A549 (cell line): Measurements from ENCODE around the gene SLC38A11. TPM values are rescaled to one million over a fixed set of nuclear protein-coding genes. Genes with fewer than 3 reads are reported as not detected.
"Not testable (repeated sequence)": the region's sequence is repeated elsewhere in the genome, so short reads cannot be mapped to it uniquely, and the experiment has no call there.

Experiments used
- ATAC-seq, 2 experiments: fragments of 200-7000 bp in 1 of 2; fragments of >200 bp in 1 of 2; cut with Nextera tagmentation in 1 of 2; cut with Tn5 transposase in 1 of 2; 3 replicates each; pipeline versions ENCODE4 v1.8.0 to v1.9.1; 2018 to 2020; ENCODE audit warnings: mild to moderate bottlenecking in 1 of 2, moderate library complexity in 1 of 2
- CTCF ChIA-PET: fragments of 300-600 bp; sonication (Branson Sonifier 250); formaldehyde crosslinking; extraction: SDS; loops from one replicate; lab custom pipeline; 2021; ENCODE audit warnings: antibody characterized with exemption, inconsistent platforms; lab: Yijun Ruan, JAX
- POLR2A ChIA-PET: fragments of 350-600 bp; formaldehyde crosslinking; extraction: SDS; loops from one replicate; lab custom pipeline; 2021; ENCODE audit warnings: antibody characterized with exemption, inconsistent platforms; lab: Yijun Ruan, JAX
- DNase-seq, 2 experiments: peaks; one replicate each; pipeline versions ENCODE4 v3.0.0 to v3.0.0-alpha.2; 2011 to 2016; ENCODE audit warnings: low read depth in 1 of 2, low spot score in 1 of 2
- FAIRE-seq: peaks from 2 replicates; lab custom pipeline; 2011; peaks lifted over from hg19 to GRCh38; lab: Jason Lieb, UNC
- H3K27ac ChIP-seq, 2 experiments: fragments of >200 bp; sonication (Bioruptor Twin); formaldehyde crosslinking; 3 replicates each; pipeline ENCODE4 v1.5.1; 2016 to 2017
- H3K4me1 ChIP-seq: fragments of >200 bp; sonication (Bioruptor Twin); formaldehyde crosslinking; 3 replicates; pipeline ENCODE4 v1.6.1; 2016
- H3K4me2 ChIP-seq: fragments of >200 bp; sonication (Bioruptor Twin); formaldehyde crosslinking; 3 replicates; pipeline ENCODE4 v1.6.1; 2016
- H3K4me3 ChIP-seq: fragments of >200 bp; sonication (Bioruptor Twin); formaldehyde crosslinking; 3 replicates; pipeline ENCODE4 v1.5.1; 2016
- H3K9me3 ChIP-seq: fragments of >200 bp; sonication (Bioruptor Twin); formaldehyde crosslinking; 3 replicates; pipeline ENCODE4 v1.6.1; 2016
- BHLHE40 ChIP-seq: IDR thresholded peaks from 2 replicates; pipeline ENCODE4 v1.6.1; 2012; ENCODE audit warnings: low read depth, low read length, inconsistent platforms
- CHD4 ChIP-seq: fragments of 200-600 bp; sonication (generic); IDR thresholded peaks from 2 replicates; pipeline ENCODE4 v1.6.1; 2016; ENCODE audit warnings: antibody characterized with exemption, mild to moderate bottlenecking, borderline replicate concordance
- ESRRA ChIP-seq: fragments of 150-350 bp; IDR thresholded peaks from 2 replicates; pipeline ENCODE4 v1.6.1; 2014; ENCODE audit warnings: mild to moderate bottlenecking, low read length, borderline replicate concordance
- GATA3 ChIP-seq: IDR thresholded peaks from 2 replicates; pipeline ENCODE4 v1.6.1; 2012; ENCODE audit warnings: borderline replicate concordance
- HOXA7 ChIP-seq: fragments of 250-450 bp; sonication (Bioruptor Pico); IDR thresholded peaks from 2 replicates; pipeline ENCODE4 v1.5.0; 2020; ENCODE audit warnings: mild to moderate bottlenecking, moderate library complexity
- JUN ChIP-seq, 2 experiments: fragments of >200 bp; sonication (Bioruptor Twin); formaldehyde crosslinking; IDR thresholded peaks; 2 replicates in 1 of 2; 3 replicates in 1 of 2; pipeline ENCODE4 v1.6.1; 2016 to 2017
- MAFK ChIP-seq: fragments of 450-650 bp; IDR thresholded peaks from 2 replicates; pipeline ENCODE4 v1.6.1; 2014; ENCODE audit not compliant: partially characterized antibody
- MAZ ChIP-seq: fragments of 150-350 bp; IDR thresholded peaks from 2 replicates; pipeline ENCODE4 v1.6.1; 2014; ENCODE audit warnings: antibody characterized with exemption, low read depth, low read length, borderline replicate concordance
- NFE2L2 ChIP-seq: fragments of 150-350 bp; conservative IDR thresholded peaks from 2 replicates; pipeline ENCODE4 v1.6.1; 2014; ENCODE audit warnings: low read length
- PHF8 ChIP-seq: fragments of 200-600 bp; sonication (generic); IDR thresholded peaks from 2 replicates; pipeline ENCODE4 v1.6.1; 2016; ENCODE audit warnings: low read depth, mild to moderate bottlenecking, antibody characterized with exemption, moderate library complexity, borderline replicate concordance
- POLR2A ChIP-seq: IDR thresholded peaks from 2 replicates; pipeline ENCODE4 v1.6.1; 2012; ENCODE audit warnings: mild to moderate bottlenecking, low read length
- RAD21 ChIP-seq, 2 experiments: fragments of >200 bp in 1 of 2; sonication (Bioruptor Twin) in 1 of 2; formaldehyde crosslinking in 1 of 2; IDR thresholded peaks in 1 of 2; conservative IDR thresholded peaks in 1 of 2; 2 replicates in 1 of 2; 3 replicates in 1 of 2; pipeline ENCODE4 v1.6.1; 2012 to 2018; ENCODE audit warnings: inconsistent platforms in 1 of 2
- RARB ChIP-seq: fragments of 250-450 bp; sonication (Bioruptor Pico); IDR thresholded peaks from 2 replicates; pipeline ENCODE4 v1.8.0; 2021; ENCODE audit warnings: mild to moderate bottlenecking, moderate library complexity
- SMC3 ChIP-seq: fragments of >200 bp; sonication (Bioruptor Twin); formaldehyde crosslinking; IDR thresholded peaks from 3 replicates; pipeline ENCODE4 v1.6.1; 2018; ENCODE audit warnings: inconsistent platforms
- TP53 ChIP-seq: fragments of 250-450 bp; sonication (Bioruptor Pico); IDR thresholded peaks from 2 replicates; pipeline ENCODE4 v1.5.0; 2021; ENCODE audit warnings: mild to moderate bottlenecking, moderate library complexity
- ZC3H11A ChIP-seq: fragments of 450-650 bp; IDR thresholded peaks from 2 replicates; pipeline ENCODE4 v1.6.1; 2014; ENCODE audit warnings: antibody characterized with exemption, mild to moderate bottlenecking
- ZFP36 ChIP-seq: fragments of 450-650 bp; IDR thresholded peaks from 2 replicates; pipeline ENCODE4 v1.6.1; 2014; ENCODE audit warnings: borderline replicate concordance; ENCODE audit not compliant: partially characterized antibody
- WGBS: methylation state at CpG from one replicate; pipeline ENCODE4 v1.1.6; 2017; ENCODE audit errors: missing lambda C conversion rate; 5-methylcytosine and 5-hydroxymethylcytosine counted together
- polyA plus RNA-seq, 4 experiments: library from polyadenylated mRNA; depleted of rRNA in 3 of 4; stranded (reverse); fragments of >200 nt; fragmentation: RNase III in 1 of 4; extraction: RNeasy Plus Mini Kit Qiagen cat#74134 plus additional on column Dnase treatment in 1 of 4; gene quantifications; 2 replicates in 3 of 4; 3 replicates in 1 of 4; pipeline ENCODE4 v1.2.3, GENCODE V29; 2011 to 2017
- TF ChIP-seq, protein P1 (sequence below): fragments of 250-450 bp; sonication (Bioruptor Pico); IDR thresholded peaks from 2 replicates; pipeline ENCODE4 v1.5.0; 2021; ENCODE audit warnings: mild to moderate bottlenecking, moderate library complexity, borderline replicate concordance
- TF ChIP-seq, protein P2 (sequence below): fragments of 200-600 bp; sonication (generic); IDR thresholded peaks from 2 replicates; pipeline ENCODE4 v1.6.1; 2016; ENCODE audit warnings: antibody characterized with exemption, mild to moderate bottlenecking, moderate library complexity
- TF ChIP-seq, protein P3 (sequence below): IDR thresholded peaks from 2 replicates; pipeline ENCODE4 v1.6.1; 2012
- TF ChIP-seq, protein P4 (sequence below): fragments of 150-350 bp; IDR thresholded peaks from 2 replicates; pipeline ENCODE4 v1.6.1; 2014; ENCODE audit warnings: low read depth, mild to moderate bottlenecking, low read length
- TF ChIP-seq, protein P5 (sequence below): IDR thresholded peaks from 2 replicates; pipeline ENCODE4 v1.6.1; 2012; ENCODE audit warnings: low read depth, borderline replicate concordance
- TF ChIP-seq, protein P6 (sequence below): fragments of 250-450 bp; sonication (Bioruptor Pico); IDR thresholded peaks from 2 replicates; pipeline ENCODE4 v1.5.0; 2020; ENCODE audit warnings: low read depth, mild to moderate bottlenecking, moderate library complexity

Gene SLC38A11
- polyA plus RNA-seq, 2 of the 4 experiments (the other 2 are of a cell fraction): 0.05 to 0.22 TPM

DNA sequence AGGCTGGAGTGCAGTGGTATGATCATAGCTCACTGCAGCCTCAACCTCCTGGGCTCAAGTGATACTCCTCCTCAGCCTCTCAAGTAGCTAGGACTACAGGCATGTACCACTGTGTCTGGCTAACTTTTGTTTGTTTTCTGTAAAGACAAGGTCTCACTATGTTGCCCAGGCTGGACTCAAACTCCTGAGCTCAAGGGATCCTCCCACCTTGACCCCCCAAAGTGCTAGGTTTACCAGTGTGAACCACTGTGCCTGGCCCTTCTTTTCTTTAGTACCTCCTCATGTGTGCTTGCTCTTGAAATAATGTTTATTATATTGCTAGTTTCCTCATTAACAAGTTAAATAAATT lies 94.7 kb downstream of the SLC38A11 start:
- ChIA-PET CTCF (interaction anchor here (1.7 kb wide), 1 partner anchor 19 kb away, joined by 6 read pairs; the partner anchor contains the start of gene COBLL1), POLR2A (no interaction called here)
- Histone ChIP-seq H3K4me2 (no peak overlapping the region), H3K4me1 (no peaks in the 10 kb centered on the region), H3K9me3 (no peaks in the 10 kb centered on the region)
- no peak for ATAC-seq
- TF ChIP-seq SMC3 (no peak), CHD4 (no peak), ESRRA (no peak), BHLHE40 (no peak), TP53 (no peak), HOXA7 (no peak), POLR2A (no peak), ZFP36 (no peak), NFE2L2 (no peak), RARB (CRISPR knock-in tag) (no peak), RAD21 (conservative IDR thresholded peaks at IDR 0.05 in 1 of 2, IDR thresholded peaks at IDR 0.05 in 1 of 2) (no peak), MAZ (no peak)
- TF ChIP-seq, protein P1, sequence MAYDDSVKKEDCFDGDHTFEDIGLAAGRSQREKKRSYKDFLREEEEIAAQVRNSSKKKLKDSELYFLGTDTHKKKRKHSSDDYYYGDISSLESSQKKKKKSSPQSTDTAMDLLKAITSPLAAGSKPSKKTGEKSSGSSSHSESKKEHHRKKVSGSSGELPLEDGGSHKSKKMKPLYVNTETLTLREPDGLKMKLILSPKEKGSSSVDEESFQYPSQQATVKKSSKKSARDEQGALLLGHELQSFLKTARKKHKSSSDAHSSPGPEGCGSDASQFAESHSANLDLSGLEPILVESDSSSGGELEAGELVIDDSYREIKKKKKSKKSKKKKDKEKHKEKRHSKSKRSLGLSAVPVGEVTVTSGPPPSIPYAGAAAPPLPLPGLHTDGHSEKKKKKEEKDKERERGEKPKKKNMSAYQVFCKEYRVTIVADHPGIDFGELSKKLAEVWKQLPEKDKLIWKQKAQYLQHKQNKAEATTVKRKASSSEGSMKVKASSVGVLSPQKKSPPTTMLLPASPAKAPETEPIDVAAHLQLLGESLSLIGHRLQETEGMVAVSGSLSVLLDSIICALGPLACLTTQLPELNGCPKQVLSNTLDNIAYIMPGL (CRISPR knock-in tag): no peak
- TF ChIP-seq, protein P2, sequence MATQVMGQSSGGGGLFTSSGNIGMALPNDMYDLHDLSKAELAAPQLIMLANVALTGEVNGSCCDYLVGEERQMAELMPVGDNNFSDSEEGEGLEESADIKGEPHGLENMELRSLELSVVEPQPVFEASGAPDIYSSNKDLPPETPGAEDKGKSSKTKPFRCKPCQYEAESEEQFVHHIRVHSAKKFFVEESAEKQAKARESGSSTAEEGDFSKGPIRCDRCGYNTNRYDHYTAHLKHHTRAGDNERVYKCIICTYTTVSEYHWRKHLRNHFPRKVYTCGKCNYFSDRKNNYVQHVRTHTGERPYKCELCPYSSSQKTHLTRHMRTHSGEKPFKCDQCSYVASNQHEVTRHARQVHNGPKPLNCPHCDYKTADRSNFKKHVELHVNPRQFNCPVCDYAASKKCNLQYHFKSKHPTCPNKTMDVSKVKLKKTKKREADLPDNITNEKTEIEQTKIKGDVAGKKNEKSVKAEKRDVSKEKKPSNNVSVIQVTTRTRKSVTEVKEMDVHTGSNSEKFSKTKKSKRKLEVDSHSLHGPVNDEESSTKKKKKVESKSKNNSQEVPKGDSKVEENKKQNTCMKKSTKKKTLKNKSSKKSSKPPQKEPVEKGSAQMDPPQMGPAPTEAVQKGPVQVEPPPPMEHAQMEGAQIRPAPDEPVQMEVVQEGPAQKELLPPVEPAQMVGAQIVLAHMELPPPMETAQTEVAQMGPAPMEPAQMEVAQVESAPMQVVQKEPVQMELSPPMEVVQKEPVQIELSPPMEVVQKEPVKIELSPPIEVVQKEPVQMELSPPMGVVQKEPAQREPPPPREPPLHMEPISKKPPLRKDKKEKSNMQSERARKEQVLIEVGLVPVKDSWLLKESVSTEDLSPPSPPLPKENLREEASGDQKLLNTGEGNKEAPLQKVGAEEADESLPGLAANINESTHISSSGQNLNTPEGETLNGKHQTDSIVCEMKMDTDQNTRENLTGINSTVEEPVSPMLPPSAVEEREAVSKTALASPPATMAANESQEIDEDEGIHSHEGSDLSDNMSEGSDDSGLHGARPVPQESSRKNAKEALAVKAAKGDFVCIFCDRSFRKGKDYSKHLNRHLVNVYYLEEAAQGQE: no peak
- TF ChIP-seq, all 56 proteins: peak for 0
- FAIRE-seq (no peak), DNase-seq (no peak)
- H3K27ac ChIP-seq: no peak overlapping the region
- H3K4me3 ChIP-seq: no peak overlapping the region

DNA sequence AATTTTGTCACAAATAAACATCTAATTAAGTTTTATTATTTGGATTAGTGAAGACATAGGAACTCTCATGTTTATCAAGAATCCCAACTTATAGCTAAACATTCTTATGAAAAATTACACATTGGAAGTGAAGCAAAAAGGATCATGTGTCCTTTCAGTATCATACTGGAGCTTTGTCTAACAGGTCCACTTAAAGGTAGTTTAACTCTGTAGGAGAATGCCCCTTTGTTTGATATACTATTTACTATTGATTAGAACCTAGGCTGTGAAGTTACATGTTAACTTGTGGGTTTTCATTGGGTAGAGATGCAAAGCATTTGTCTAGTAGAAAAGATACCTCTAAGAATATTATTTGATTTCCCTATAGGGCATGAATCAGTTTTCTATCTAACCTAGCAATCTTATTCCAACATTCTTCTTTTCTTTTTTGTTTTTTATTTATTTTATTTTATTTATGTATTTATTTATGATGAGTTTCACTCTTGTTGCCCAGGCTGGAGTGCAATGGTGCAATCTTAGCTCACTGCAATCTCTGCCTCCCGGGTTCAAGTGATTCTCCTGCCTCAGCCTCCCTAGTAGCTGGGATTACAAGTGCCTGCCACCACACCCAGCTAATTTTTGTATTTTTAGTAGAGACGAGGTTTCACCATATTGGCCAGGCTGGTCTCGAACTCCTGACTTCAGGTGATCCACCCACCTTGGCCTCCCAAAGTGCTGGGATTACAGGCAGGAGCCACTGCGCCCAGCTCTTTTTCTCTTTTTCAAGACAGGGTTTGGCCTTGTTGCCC lies 95.2 kb downstream of the SLC38A11 start:
- H3K4me2 ChIP-seq, H3K27ac ChIP-seq, H3K9me3 ChIP-seq, POLR2A ChIA-PET, H3K4me1 ChIP-seq, ATAC-seq, H3K4me3 ChIP-seq, DNase-seq, FAIRE-seq: not testable (repeated sequence)
- WGBS: 75% methylated on average over 4 of the region's 4 CpGs
- CTCF ChIA-PET: interaction anchor here (1.6 to 1.8 kb wide), 3 partner anchors 18 to 53 kb away, joined by 5 to 12 read pairs (median 6); partner anchors contain the start of gene COBLL1

DNA sequence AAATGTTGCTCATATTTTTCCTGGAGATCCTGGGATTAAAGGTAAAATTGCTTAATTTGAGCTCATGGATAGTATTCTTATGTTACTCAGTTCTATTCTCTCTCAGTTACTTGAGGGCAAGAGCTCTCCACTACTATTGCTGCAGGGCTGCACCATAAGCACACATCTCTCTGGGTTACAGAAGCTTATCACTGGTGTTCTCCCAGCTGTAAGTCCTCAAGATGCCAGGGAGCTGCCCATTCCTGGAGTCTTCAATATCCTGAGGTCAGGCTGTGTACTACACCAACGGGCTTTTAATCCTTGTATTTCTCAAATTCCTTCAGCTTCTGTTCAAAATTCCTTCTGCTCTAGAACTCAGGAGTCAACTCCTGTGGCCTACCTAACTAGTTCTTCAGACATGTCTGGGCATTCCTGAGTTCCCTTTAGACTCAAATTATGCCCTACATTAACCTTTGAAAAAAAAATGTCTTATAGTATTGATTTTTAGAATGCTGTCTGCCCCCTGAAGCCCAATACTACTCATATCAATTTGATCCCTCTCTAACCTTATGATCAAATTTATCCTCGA lies 96.0 kb downstream of the SLC38A11 start:
- no peak overlapping the region for H3K4me2 ChIP-seq
- H3K4me3 ChIP-seq: no peak overlapping the region
- no peak for FAIRE-seq
- no peaks in the 10 kb centered on the region for H3K4me1 ChIP-seq
- ATAC-seq: no peak
- ChIA-PET POLR2A (interaction anchor here (1.0 kb wide), 1 partner anchor 17 kb away, joined by 3 read pairs; the partner anchor contains the start of gene COBLL1), CTCF (interaction anchor here (1.6 to 1.8 kb wide), 2 partner anchors 18 to 54 kb away, joined by 5 to 12 read pairs; partner anchors contain the start of gene COBLL1)
- H3K27ac ChIP-seq: no peak overlapping the region
- DNase-seq: no peak
- 22% methylated on average over 2 of the region's 2 CpGs for WGBS
- no peaks in the 10 kb centered on the region for H3K9me3 ChIP-seq
- TF ChIP-seq, protein P3, sequence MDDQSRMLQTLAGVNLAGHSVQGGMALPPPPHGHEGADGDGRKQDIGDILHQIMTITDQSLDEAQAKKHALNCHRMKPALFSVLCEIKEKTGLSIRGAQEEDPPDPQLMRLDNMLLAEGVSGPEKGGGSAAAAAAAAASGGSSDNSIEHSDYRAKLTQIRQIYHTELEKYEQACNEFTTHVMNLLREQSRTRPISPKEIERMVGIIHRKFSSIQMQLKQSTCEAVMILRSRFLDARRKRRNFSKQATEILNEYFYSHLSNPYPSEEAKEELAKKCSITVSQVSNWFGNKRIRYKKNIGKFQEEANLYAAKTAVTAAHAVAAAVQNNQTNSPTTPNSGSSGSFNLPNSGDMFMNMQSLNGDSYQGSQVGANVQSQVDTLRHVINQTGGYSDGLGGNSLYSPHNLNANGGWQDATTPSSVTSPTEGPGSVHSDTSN: no peak
- TF ChIP-seq PHF8 (no peak), MAFK (no peak), GATA3 (no peak), ZC3H11A (no peak), HOXA7 (no peak), JUN (IDR thresholded peaks at IDR 0.05) (no peak), MAZ (no peak)
- TF ChIP-seq, protein P4, sequence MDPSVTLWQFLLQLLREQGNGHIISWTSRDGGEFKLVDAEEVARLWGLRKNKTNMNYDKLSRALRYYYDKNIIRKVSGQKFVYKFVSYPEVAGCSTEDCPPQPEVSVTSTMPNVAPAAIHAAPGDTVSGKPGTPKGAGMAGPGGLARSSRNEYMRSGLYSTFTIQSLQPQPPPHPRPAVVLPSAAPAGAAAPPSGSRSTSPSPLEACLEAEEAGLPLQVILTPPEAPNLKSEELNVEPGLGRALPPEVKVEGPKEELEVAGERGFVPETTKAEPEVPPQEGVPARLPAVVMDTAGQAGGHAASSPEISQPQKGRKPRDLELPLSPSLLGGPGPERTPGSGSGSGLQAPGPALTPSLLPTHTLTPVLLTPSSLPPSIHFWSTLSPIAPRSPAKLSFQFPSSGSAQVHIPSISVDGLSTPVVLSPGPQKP: no peak
- TF ChIP-seq, protein P5, sequence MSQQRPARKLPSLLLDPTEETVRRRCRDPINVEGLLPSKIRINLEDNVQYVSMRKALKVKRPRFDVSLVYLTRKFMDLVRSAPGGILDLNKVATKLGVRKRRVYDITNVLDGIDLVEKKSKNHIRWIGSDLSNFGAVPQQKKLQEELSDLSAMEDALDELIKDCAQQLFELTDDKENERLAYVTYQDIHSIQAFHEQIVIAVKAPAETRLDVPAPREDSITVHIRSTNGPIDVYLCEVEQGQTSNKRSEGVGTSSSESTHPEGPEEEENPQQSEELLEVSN: no peak
- TF ChIP-seq, protein P6, sequence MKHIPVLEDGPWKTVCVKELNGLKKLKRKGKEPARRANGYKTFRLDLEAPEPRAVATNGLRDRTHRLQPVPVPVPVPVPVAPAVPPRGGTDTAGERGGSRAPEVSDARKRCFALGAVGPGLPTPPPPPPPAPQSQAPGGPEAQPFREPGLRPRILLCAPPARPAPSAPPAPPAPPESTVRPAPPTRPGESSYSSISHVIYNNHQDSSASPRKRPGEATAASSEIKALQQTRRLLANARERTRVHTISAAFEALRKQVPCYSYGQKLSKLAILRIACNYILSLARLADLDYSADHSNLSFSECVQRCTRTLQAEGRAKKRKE: no peak
